ENCODE data around the gene INF2.

INF2 gene

GRCh38 chr14:104755621-104756020, 66.2 kb downstream of the INF2 start:
- no peak for DNase-seq

DNA sequence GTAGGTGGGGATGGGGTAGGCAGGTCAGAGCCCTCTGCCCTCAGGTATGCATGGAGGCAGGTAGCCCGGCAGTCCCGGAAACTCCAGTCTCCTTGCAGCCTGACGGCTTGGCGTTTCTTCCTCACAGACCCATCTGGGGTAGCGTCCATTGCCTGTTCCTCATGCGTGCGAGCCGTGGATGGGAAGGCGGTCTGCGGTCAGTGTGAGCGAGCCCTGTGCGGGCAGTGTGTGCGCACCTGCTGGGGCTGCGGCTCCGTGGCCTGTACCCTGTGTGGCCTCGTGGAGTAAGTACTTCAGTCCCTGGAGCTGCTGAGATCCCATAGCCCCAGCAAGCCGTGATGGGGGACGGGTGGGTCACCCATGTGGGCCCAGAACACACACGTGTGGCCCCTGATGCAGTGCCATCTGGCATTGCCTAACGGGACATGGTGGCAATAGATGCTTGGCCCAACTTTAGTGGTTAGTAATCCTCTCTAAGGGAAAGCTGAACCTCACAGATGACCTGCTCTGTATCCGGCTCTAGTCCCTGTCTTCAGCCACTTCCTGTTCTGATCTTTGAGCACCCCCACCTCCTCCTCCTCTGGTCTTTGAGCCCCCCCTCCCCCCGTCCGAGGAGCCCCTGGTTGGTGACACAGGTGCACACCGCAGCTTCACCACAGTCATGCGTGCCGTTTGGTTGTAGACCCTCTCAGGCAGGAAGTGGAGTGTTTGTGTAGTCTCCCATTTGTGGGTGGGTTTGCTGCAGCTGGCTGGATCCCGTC, 67.2 kb downstream of the INF2 start:
- no peak for DNase-seq

DNA sequence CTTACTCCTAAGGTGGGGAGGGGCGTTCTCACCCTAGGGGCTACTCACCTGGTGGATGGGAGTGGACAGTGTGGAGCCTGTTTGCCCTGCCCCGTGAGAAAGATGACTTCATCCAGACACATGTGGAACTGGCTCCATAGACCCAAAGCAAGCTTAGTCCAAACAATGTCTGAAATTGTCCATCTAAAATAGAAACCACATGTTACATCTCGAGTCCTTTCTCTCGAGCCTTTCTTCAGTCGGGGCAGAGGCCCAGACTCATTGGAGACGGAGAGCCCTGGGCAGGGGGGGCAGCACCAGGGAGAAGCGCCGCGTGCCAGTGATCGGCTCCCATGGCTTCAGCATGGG, 67.8 kb downstream of the INF2 start:
- DNase-seq: no peak

DNA sequence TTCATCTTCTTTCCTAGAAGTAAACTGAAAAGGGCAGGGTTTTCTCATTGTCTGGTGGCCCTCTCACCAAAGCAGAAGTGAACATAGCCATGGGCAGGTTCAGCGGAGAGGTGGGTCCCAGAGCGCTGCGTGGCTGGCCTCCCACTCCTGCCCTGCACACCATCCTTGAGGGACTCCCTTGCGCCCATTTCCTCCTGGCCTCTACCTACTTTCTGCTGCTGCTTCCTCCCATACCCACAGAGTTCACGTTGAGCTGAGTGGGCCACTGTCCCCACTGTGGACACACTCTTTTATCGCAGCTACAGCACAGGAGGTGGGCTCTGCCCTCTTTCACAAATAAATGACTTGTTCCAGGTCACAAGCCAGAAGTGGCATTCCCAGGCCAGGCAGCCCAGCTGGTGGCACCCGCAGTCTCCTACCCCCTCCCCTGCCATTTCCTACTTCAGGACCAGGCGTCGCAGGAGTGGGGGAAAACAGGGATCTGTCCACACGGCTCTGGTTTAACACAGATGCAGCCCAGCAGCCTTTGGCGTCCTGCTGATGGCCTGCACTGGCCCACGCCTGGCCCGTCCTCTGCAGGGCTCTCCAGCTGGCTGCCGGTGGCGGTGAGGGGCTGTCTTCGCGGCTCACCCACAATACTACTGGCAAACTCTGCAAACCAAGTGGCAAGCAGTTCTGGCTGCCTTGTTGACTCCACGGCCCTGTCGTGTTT, 68.4 kb downstream of the INF2 start:
- DNase-seq: no peak

- DNase-seq: no peak
Observed at GRCh38 chr14:104758981-104759969, 69.9 kb downstream of the INF2 start.

- DNase-seq: no peak
Observed at GRCh38 chr14:104765517-104765916, 76.1 kb downstream of the INF2 start.

DNA sequence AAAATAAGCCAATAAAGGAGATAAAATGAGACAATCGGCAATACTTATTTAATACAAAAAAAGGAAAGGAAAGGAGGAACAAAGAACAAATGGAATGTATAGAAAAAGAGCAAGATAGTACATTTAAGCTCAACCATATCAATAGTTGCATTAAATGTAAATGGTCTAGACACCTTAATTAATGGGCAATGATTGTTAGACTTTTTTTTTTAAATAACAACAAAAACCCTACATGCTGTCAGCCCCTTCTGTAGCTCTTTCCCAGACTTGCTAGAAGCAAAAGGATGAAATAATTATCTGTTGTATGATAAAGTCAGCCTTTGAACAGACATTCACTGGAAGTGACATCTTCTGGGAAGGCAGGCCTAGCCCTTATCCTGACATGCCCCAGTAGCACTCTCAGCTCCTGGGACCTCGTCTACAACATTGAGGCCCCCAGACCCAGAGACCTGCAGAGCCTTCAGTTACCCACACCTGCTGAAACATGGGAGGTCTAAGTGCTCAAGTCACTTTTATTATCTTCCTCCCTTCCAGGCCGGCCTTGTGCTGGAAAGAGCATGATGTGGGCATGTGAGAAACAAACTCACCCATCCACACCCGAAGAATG, 76.9 kb downstream of the INF2 start:
- no peak for DNase-seq

DNA sequence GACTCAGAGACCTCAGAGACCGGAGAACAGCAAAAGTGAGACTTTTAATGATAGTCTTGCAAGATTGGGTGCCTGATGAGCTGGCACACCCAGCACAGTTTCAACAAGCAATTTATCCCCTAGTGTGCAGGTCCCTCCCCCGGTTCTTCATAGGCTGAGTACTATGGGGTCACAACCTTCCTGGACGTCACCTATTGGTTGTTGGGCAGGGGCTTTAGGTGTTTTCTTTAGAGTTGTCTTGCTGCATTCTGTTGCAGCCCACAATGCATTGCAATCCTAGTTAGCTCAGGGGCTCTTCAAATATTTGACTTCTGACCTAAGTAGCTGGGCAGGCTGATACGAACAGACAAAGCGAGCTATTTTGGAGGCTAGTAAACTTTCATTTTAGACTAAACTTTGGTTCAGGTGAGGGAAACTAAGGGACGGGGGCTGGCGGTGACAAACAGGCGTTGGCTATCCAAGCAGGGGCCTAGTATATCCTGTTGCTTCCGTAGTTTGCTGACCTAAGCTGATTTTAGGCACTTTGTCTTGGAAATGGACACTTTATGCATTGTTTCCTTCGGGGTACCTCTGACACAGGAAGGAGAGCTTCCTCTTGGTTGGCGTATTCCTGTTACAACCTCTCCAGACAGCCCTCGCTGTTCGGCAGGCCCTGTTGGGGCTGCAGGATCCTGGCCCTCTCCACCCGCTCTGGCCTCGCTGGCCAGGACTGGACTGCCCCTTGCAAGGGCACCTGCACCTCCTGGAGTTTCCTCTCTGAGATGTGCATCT, 77.6 kb downstream of the INF2 start:
- no peak for DNase-seq

DNA sequence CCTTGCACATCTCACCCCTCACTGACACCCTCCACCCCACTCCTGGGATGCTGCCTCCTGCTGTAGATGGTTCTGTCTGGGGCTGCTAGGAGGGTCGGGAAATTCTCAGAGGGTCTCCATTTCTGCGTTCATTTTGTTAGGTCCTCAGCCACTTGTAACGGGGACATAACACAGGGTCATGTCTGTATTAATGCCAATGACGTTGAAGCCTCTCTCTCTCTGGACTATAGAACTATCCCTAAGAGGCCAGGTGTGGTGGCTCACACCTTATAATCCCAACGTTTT, 78.2 kb downstream of the INF2 start:
- DNase-seq: no peak

- peak; percentile 71 for DNase-seq
Observed at GRCh38 chr14:104768437-104769323, 79.3 kb downstream of the INF2 start.

GRCh38 chr14:104769324-104770071, 80.1 kb downstream of the INF2 start:
- no peak for DNase-seq

GRCh38 chr14:104770072-104770579, 80.7 kb downstream of the INF2 start:
- DNase-seq: no peak

GRCh38 chr14:104770851-104771272, 81.4 kb downstream of the INF2 start:
- DNase-seq: no peak

GRCh38 chr14:104771374-104771773, 82.0 kb downstream of the INF2 start:
- DNase-seq: no peak
